ENCODE data around the gene ADD2.

- TF ChIP-seq CTCF (IDR thresholded peaks at IDR 0.05), result no peak
- TF ChIP-seq POLR2A (IDR thresholded peaks at IDR 0.05), result no peak
Measured at GRCh38 chr2:70808983-70809958, 41.3 kb upstream of the ADD2 start.

Data from thyroid gland (tissue), 4 donors.